ENCODE data around the gene KRT77.

The KRT77 gene

GRCh38 chr12:52726451-52726850 is 23.1 kb upstream of the KRT77 start:
- no peak for TF ChIP-seq CTCF (IDR thresholded peaks at IDR 0.05; ENCODE audit: insufficient read depth, low read depth, low read length, missing control alignments)
- H3K4me3 ChIP-seq (ENCODE audit: low read depth, low read length) = no peak overlapping the region
- DNase-seq (ENCODE audit: low read depth) = no peak

GRCh38 chr12:52724384-52724783 is 21.1 kb upstream of the KRT77 start:
- no peak for TF ChIP-seq CTCF (IDR thresholded peaks at IDR 0.05; ENCODE audit: insufficient read depth, low read depth, low read length, missing control alignments)
- no peak overlapping the region for H3K4me3 ChIP-seq (ENCODE audit: low read depth, low read length)
- no peak for DNase-seq (ENCODE audit: low read depth)

GRCh38 chr12:52722680-52723079 is 19.4 kb upstream of the KRT77 start:
- TF ChIP-seq CTCF (IDR thresholded peaks at IDR 0.05; ENCODE audit: insufficient read depth, low read depth, low read length, missing control alignments) = no peak
- no peak for DNase-seq (ENCODE audit: low read depth)
- no peak overlapping the region for H3K4me3 ChIP-seq (ENCODE audit: low read depth, low read length)

- H3K4me3 ChIP-seq (ENCODE audit: low read depth, low read length) = no peak overlapping the region
- TF ChIP-seq CTCF (IDR thresholded peaks at IDR 0.05; ENCODE audit: insufficient read depth, low read depth, low read length, missing control alignments) = no peak
- no peak for DNase-seq (ENCODE audit: low read depth)
These were observed 18.6 kb upstream of the KRT77 start for GRCh38 chr12:52721838-52722470.

- H3K4me3 ChIP-seq (ENCODE audit: low read depth, low read length) = no peak overlapping the region
- no peak for TF ChIP-seq CTCF (IDR thresholded peaks at IDR 0.05; ENCODE audit: insufficient read depth, low read depth, low read length, missing control alignments)
- DNase-seq (ENCODE audit: low read depth) = no peak
These were observed 17.1 kb upstream of the KRT77 start for GRCh38 chr12:52720365-52720886.

GRCh38 chr12:52716061-52716460 is 12.7 kb upstream of the KRT77 start:
- no peak for DNase-seq (ENCODE audit: low read depth)
- no peak for TF ChIP-seq CTCF (IDR thresholded peaks at IDR 0.05; ENCODE audit: insufficient read depth, low read depth, low read length, missing control alignments)
- no peak overlapping the region for H3K4me3 ChIP-seq (ENCODE audit: low read depth, low read length)

GRCh38 chr12:52715416-52715815 is 12.1 kb upstream of the KRT77 start:
- no peak for DNase-seq (ENCODE audit: low read depth)
- no peak overlapping the region for H3K4me3 ChIP-seq (ENCODE audit: low read depth, low read length)
- TF ChIP-seq CTCF (IDR thresholded peaks at IDR 0.05; ENCODE audit: insufficient read depth, low read depth, low read length, missing control alignments) = peak; percentile 13
